Omental fat pad (tissue), 4 donors: ENCODE data around the gene TRIM66. TPM values are rescaled to one million over a fixed set of nuclear protein-coding genes. Genes with fewer than 3 reads are reported as not detected.

Experiments used
- ATAC-seq: fragments of 150-250 bp; one replicate; pipeline ENCODE4 v1.9.1; 2016; ENCODE audit warnings: mild to moderate bottlenecking, moderate library complexity; ENCODE audit not compliant: low FRiP score
- DNase-seq: peaks from one replicate; pipeline ENCODE4 v3.0.0-alpha.2; 2019; ENCODE audit warnings: low spot score
- total RNA-seq, 4 donors: library from RNA; depleted of rRNA; stranded (reverse); fragments of >200 nt; gene quantifications; one replicate each; pipeline ENCODE4 v1.1.0, GENCODE V29; 2016
- TF ChIP-seq, protein P1 (sequence below), 3 donors: fragments of 450-650 bp; IDR thresholded peaks; one replicate each; pipeline ENCODE4 v1.5.1; 2016 to 2017; ENCODE audit warnings: antibody characterized with exemption in 3 of 3, mild to moderate bottlenecking in 3 of 3, moderate library complexity in 2 of 3

TRIM66 gene
- total RNA-seq, 4 donors from 2014 or later, result 3.7 to 11.3 (median 5.1) TPM

- DNase-seq, result no peak
- TF ChIP-seq, protein P1, sequence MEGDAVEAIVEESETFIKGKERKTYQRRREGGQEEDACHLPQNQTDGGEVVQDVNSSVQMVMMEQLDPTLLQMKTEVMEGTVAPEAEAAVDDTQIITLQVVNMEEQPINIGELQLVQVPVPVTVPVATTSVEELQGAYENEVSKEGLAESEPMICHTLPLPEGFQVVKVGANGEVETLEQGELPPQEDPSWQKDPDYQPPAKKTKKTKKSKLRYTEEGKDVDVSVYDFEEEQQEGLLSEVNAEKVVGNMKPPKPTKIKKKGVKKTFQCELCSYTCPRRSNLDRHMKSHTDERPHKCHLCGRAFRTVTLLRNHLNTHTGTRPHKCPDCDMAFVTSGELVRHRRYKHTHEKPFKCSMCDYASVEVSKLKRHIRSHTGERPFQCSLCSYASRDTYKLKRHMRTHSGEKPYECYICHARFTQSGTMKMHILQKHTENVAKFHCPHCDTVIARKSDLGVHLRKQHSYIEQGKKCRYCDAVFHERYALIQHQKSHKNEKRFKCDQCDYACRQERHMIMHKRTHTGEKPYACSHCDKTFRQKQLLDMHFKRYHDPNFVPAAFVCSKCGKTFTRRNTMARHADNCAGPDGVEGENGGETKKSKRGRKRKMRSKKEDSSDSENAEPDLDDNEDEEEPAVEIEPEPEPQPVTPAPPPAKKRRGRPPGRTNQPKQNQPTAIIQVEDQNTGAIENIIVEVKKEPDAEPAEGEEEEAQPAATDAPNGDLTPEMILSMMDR (IDR thresholded peaks at IDR 0.05), result no peak
- ATAC-seq, result no peak
Measured at GRCh38 chr11:8686325-8686724, 3.9 kb upstream of the TRIM66 start.

- TF ChIP-seq, protein P1 (IDR thresholded peaks at IDR 0.05), result no peak
- no peak for ATAC-seq
- DNase-seq, result no peak
Measured at GRCh38 chr11:8685820-8686219, 3.4 kb upstream of the TRIM66 start.

GRCh38 chr11:8685306-8685705 is 2.8 kb upstream of the TRIM66 start:
- TF ChIP-seq, protein P1 (IDR thresholded peaks at IDR 0.05), result no peak
- ATAC-seq (no peak), DNase-seq (no peak)

- TF ChIP-seq, protein P1 (IDR thresholded peaks at IDR 0.05), result no peak
- no peak for DNase-seq
Measured at GRCh38 chr11:8684600-8685290, 2.3 kb upstream of the TRIM66 start.

GRCh38 chr11:8683115-8683807 is 796 bp upstream of the TRIM66 start:
- ATAC-seq, result peak; percentile 19

More at GRCh38 chr11:8684600-8685290, 2.3 kb upstream of the TRIM66 start:
- ATAC-seq, result no peak

DNA sequence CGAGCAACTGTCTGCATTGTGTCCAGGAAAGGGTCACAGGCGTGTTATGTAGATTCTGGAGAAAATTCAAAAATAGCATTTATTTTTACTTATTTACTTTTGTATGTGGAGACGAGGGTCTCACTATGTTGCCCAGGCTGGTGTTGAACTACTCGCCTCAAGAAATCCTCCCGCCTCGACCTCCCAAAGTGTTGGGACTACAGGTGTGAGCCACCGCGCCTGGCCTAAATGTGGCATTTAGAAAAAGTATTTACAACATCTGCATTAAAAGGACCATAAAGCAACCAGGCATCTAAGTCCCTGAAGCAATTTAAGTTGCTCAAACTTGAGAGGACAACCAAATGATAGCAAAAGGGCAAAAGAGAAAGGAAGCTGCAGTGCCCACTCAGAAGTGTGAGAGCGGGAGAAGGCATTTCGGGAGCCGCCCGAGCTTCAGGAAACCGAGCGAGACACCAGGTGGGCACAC is 595 bp downstream of the TRIM66 start:
- TF ChIP-seq, protein P1 (IDR thresholded peaks at IDR 0.05), result no peak
- no peak for DNase-seq
- ATAC-seq, result no peak

More at GRCh38 chr11:8683115-8683807, 796 bp upstream of the TRIM66 start:
- TF ChIP-seq, protein P1 (IDR thresholded peaks at IDR 0.05), result no peak
- DNase-seq, result no peak
